ENCODE results near the gene CEBPE.

The CEBPE gene

DNA sequence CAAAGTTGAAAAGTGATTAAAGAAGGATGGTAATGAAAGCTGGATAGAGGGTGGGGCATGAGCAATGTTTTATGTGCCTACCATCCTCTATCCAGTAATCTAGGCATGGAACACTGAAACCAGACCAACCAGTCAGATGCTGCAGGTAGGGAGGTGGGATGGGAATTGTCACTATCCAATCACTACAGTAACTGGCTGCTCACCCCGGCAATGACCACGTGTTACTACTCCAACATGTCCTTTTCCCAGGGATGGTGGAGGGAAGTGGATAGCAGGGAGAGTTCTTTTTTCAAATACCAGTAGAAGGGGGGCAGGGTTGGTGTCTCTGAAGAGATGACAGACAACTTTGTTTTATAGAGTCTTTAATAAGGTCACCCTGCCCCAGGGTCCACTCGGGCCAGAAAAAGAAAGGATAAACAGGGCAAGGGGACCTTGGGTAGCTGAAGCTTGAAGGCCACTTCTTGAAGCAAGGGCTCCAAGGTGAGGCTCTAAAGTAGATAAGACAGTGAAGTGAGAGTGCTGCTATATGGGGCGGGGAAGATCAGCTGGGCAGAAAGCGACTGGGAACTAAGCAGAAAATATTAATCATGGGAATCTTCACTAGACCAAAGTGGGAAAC, 47.0 kb downstream of the CEBPE start:
- DNase-seq: no peak

DNA sequence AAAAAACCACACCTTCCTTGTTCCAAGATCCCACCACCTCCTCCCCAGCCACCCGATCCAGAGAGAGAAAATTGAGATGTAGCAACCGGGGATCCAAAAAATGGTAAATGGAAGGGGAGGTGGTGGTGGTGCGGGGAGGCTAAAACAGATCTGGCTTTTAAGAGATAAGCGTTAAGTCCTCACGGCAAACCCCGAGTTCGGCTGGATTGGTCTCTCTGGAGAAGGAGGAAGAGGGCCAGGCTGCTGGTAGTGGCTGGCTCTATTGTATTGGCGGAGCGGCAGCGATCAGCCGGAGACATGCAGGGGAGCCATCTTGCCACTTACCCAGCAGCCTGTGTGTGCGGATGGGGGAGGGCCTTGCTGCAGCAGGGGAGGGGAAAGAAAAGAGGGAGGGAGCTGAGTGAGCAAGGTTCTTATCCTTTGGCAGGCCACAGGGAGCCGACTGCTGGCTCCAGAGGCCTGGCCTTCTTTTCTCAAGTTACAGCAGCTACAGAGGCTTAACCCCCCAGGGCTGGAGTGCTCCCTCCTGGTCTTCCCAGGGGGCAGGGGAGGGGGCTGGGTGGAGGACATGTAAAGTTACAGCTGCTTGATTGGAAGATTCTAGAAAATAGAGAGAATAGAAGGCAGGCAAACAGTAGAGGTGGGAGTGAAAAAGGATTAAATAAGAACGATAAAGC, 47.7 kb downstream of the CEBPE start:
- DNase-seq: no peak

DNA sequence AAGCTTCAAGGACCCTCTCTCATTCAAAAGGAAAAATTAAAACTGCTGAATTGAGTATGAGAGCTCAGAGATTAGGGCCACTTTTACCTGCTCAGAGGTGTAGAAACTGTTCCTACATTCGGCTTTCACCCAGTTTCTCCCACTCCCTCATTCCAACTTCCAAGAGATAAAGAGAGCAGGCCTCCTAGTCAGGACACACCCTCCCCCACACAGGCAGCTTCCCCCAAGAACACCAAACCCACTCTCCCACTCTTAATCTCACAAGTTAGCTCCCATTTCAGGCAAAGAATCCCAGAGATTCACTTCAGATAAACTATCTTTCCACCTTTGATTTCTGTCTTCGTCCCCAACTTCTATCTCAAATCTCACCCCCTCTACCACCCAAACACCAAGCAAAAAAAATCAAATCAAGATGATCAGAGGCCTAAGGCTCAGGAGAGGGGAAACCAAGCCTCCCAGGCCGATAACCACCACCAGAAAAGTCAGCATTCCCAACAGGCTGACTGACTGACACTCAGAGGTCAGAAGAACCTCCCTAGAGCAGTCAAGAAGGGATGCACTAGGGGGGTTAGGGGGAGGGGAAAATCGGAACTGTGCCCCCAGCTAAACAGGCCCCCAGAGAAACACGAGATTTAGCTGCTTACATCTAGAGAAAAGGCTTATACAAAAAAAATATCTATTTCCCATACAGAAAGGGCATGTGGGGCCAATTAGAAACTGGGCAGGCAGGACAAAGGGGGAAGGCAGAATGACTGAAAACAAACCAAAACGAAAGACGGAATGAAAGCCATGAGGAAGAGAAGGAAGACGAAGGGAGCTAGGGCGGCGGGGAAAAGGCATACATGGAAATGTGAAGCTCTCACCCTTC, 48.6 kb downstream of the CEBPE start:
- DNase-seq: no peak

DNA sequence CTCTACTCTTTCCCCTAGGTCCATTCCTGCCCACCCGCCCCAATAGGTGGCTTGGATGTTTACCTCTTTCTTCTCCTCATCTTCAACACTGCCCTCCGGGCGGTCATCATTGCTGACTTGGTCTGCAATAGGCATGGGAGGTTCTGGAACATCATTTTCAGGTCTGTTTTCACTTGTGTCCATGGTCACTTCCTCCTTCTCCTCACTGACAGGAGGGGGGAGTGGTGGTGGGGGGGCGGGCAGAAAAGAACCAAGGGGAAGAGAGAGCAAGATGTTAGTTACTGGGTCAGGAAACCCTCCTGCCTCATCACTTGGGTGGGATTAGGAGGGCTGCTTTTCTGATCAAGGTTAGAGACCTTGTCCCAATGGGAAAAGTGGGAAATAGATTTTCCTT, 49.6 kb downstream of the CEBPE start:
- DNase-seq: no peak

DNA sequence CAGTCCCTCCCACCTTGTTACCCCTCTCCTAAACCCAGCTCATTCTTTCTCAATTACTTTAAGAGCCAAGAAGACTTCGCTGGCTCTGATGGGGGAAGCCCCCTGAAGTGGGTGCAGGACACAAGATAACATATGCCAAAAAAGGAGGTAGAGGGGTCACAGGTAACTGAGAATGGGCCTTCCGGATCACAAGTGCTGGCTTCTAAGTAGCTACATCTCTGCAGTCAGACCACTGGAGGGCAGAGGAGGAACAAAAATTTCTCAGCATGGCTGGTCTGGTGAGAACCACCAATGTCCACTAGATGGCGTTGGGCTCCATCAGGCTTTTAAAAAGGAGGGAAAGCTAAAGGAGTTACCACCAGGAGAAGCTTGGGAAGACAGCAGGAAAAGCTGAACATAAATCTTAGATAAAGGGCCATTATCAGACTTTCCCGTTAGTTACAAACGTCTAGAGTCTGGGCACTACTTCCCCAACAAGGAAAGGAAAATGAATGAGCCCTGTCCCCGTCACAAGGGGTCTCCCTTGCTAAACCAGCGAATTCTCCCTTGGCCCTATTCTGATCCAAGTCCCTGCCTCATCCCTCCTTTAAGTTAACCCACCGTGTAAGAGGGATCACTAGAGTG, 50.2 kb downstream of the CEBPE start:
- DNase-seq: no peak

DNA sequence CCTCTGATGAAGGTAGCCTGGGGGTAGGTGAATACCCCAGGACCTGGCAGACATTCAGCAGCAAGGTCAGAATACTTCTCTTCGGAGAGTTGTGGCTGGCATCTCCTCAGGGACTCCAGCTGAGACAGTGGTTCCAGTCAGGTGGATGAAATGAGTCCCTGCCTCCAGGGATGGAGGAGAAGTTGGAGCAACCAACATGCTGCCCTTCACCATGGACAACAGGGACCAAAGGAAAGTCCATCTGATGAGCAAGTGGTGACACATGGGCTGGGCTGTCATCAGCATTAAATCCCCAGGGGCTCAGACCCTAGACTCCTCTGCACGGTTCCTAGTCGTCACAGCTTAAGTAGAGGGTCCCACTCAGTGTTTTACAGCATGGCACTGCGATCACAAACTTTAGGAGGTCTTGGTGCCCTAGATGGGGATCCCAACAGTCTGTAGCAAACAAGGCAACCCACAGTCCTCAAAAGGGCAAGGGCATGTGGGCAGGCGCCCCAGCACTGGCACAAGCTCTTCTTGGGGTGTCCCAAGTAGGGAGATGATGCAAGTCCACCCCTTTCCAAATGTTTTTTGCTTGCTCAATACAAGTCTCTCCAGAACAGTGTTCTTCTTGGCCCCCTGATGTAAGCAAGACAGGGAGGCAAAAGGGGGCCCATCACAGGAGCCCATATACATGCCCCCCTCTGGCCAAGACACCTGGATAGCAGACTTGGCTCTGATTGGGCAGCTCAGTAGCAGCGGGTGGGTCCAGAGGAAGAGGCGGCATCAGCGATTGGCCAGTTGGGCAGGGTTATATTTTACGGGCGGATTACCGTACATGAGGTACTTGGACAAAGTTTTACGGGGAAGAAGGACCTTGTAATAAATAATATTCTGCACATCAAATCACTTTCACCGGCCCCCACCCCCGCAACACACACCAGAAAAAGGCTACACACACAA, 50.9 kb downstream of the CEBPE start:
- no peak for DNase-seq
